Jurkat, Clone E6-1 (cell line): ENCODE measurements around the gene USP49.

Experiments used
- DNase-seq: peaks from one replicate; pipeline ENCODE4 v3.0.0-alpha.2; 2011; ENCODE audit warnings: low read depth, low spot score
- H3K4me3 ChIP-seq: 2 replicates; pipeline ENCODE4 v1.5.1; 2011; ENCODE audit warnings: mild to moderate bottlenecking, low read length, control low read depth, moderate library complexity

USP49 gene

GRCh38 chr6:41747256-41748101 lies 147.7 kb downstream of the USP49 start, which contains the start of gene PGC:
Gene PGC, minus strand, starts transcription at chr6:41747397. Its CDS starts 63 bp downstream, at chr6:41747334.
- no peak within 1 kb of the TSS for H3K4me3 ChIP-seq
- DNase-seq, result no peak

GRCh38 chr6:41746107-41746506 lies 149.1 kb downstream of the USP49 start:
- DNase-seq, result no peak
- no peak overlapping the region for H3K4me3 ChIP-seq

DNA sequence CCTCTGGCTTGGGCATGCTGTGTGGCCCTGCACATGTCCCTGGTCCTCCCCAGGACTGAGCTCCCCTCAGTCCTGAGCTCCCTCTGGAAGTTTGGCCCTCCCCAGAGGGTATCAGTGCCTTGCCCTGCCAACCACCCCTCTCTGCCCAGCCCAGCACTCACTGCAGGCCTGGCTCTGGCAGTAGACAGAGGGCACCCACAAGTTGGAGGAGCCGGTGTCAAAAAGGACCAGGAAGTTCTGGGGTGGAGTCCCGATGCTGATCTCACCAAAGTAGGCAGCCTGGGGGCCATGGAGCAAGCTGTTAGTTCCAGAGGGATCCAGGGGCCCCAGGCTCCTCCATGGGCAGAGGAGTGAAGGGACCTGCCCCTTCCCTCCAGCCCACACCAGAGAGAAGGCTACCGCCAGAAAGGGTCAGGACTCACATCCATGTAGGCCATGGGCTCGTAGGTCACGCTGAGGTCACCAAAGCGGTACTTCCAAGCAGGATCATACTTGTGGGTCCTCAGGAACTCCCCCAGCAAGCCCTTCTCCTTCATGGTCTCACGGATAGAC lies 150.9 kb downstream of the USP49 start:
- DNase-seq, result no peak
- H3K4me3 ChIP-seq, result no peak overlapping the region

GRCh38 chr6:41743406-41744235 lies 151.6 kb downstream of the USP49 start:
- DNase-seq, result no peak
- no peak overlapping the region for H3K4me3 ChIP-seq

DNA sequence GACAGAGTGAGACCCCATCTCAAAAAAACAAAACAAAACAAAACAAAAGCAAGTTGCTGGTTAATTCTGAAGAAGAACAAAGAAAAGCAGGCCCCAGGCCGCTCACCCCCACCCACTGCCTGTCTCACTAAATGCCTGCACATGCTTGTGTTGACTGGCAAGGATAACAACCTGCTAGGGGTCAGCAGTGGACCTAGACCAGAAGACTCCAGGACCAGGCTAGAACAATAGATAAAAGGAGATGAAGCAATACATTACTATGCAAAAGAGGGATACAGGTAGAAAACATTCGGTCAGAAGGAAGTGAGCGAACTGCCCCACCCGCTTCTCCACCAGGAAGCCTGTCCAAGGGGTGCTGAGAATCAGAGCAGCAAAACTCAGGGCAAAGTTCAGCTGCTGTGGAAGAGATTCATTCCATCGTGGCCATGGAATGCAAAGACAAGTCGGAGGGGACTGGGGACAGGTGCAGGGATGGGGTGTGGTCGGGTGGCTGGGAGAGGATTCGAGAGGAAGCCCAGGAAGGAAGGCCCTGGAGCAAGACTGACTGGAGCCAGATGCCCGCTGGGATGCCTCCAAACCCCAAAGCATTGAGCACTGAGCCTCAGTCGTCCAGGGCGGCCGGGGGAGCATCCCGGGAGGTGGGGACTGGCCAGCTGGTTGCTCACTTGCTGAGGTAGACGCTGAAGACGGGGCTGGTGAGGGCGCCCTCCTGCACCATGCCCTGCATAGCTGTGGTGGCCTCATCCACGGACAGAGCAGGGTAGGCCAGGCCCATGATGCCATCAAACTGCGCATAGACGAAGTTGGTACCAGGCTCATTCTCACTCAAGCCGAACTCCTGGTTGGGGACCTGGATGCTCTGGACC lies 153.3 kb downstream of the USP49 start:
- DNase-seq, result no peak
- H3K4me3 ChIP-seq, result no peak overlapping the region

- DNase-seq, result no peak
- no peak overlapping the region for H3K4me3 ChIP-seq
These were observed 154.6 kb downstream of the USP49 start for GRCh38 chr6:41740366-41741162.
